ENCODE measurements around the gene PQBP1.
A peak's percentile ranks its signal among the peaks of the same experiment; 100 is the strongest.

The PQBP1 gene

DNA sequence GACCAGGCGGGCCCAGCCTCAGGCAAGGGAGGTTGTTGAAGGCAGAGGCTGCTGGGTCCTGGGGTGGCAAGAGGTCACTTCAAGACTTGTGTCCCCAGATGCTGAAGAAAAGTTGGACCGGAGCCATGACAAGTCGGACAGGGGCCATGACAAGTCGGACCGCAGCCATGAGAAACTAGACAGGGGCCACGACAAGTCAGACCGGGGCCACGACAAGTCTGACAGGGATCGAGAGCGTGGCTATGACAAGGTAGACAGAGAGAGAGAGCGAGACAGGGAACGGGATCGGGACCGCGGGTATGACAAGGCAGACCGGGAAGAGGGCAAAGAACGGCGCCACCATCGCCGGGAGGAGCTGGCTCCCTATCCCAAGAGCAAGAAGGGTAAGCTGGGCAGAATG, 4.4 kb downstream of the PQBP1 start:
- DNase-seq: no peak

GRCh38 chrX:48902776-48903175, 5.0 kb downstream of the PQBP1 start:
- no peak for DNase-seq

DNA sequence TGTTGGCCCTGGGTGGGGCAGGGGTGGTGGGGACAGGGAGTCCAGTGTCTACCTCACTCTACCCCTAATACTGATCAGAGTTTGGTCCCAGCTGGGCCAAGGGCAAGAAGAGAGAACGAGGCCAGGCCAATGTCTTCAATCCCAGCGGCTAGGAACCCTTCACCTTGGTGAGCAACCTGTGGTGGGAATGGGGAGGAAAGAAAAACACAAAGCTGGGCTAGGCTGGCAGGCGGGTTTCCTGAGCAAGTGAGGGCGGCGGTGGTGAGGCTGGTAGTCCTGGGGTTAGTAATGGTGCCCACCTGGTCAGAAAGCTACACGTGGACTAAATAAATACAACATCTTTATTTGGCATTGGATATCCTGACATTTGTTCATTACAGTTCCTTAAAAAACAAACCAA, 5.6 kb downstream of the PQBP1 start:
- DNase-seq: no peak

- DNase-seq: no peak
Observed at GRCh38 chrX:48904180-48904579, 6.5 kb downstream of the PQBP1 start.

- no peak for DNase-seq
Observed at GRCh38 chrX:48904626-48905025, 6.9 kb downstream of the PQBP1 start.

GRCh38 chrX:48905090-48905790, 7.5 kb downstream of the PQBP1 start:
- no peak for DNase-seq

DNA sequence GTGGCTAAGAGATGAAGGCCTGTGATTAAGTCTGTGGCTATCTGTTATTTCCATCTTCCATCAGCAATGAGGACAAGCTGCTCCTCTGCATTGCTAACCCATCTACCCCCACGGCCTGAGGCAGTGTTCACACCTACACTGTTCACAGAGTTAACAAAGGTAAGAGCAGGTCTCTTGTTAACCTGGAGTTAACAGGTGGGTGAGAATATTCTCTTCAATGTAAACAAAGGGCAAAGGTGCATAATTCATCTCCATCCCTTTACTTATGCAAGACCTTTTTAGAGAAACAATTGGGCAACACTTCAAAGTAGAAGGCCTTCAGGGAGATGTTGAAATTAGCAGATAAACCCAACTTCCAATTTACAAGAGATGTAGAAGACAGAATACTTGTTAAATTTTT, 10.9 kb downstream of the PQBP1 start:
- DNase-seq: no peak

- DNase-seq: no peak
Observed at GRCh38 chrX:48909703-48910294, 12.1 kb downstream of the PQBP1 start.

- no peak for DNase-seq
Observed at GRCh38 chrX:48910926-48911411, 13.2 kb downstream of the PQBP1 start.

GRCh38 chrX:48911412-48912182, 13.9 kb downstream of the PQBP1 start, which contains the start of gene SLC35A2:
TSS of gene SLC35A2 (minus strand) at chrX:48911646. CDS start at chrX:48911636, 10 bp downstream.
- peak; percentile 52 for DNase-seq

DNA sequence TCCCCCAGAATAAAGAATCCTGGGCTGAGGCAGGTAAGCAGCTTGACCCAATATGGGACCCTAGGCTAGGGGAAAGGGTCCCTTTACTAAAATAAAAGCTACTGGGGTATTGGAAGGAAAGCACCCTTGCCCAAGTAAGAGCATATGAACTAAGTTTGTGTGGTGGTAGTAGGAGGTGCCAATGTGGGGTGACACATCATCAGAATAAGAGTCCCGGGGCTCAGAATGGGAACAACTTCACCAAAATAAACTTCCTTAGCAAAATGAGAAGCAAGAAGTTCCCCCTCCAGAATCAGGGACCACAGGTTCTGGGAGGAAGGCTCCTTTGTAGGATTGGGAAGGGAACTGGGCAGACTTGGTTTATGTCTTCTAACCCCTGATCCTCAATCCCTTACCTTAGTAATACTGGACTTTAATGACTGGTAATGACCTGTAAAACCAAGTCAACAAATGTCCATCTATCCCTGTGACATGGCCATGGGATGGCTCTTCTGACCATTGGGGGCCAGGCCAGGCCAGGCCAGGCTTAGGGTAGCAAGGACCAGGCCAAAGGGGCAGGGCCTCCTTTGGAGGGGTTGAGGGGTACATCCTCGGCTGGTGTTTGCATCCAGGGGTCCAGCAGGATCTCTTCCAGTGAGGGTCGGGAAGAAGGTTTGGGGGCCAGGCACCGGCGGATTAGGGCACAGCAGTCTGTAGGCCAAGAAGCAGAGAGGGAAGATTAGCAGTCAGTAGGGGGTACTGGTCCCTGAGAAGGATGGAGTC, 16.1 kb downstream of the PQBP1 start:
- no peak for DNase-seq

DNA sequence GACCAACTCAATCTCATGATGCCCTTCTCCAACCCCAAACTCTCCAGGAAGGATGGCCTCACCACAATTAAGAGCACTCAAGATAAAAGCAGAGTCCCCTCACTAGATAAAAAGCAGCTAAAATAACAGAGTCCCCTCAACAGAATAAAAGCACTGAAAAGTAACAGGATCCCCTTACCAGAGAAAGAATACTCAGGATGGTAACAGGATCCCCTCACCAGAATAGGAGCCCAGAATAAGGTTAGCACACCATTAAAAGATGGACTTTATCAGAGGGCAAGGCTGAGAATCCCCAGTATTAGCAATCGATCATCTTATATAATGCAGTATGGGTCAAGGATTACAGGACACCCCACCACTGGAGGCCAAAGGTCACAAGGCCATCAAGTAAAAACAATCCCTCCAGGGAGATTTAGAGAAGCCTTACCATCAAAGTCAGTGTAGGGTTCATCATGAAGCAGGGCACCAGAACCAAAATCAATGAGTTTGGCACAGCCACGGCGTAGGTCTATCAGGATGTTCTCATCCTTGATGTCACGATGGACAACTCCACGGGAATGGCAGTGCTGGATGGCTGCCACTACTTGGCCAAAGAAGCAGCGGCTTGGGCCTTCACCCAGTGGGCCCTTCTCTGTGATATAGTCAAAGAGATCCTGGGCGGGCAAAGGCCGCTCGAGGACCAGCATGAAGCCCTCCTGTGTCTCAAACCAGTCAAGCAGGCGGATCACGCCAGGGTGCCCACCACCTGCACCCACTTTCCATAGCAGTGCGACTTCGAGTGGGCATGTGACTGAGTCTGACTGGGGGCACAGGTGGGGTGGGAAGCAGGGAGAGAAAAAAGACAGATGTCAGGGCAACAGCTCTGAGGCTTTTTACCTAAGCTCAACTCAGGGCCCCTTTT, 17.1 kb downstream of the PQBP1 start:
- DNase-seq: no peak

- DNase-seq: peak; percentile 55
Observed at GRCh38 chrX:48917139-48918001, 19.6 kb downstream of the PQBP1 start.

- DNase-seq: no peak
Observed at GRCh38 chrX:48918301-48918642, 20.5 kb downstream of the PQBP1 start.

GRCh38 chrX:48918643-48919340, 21.1 kb downstream of the PQBP1 start, which contains the start of gene PIM2:
TSS of gene PIM2 (minus strand) at chrX:48919024. CDS start at chrX:48918834, 190 bp downstream.
- peak; percentile 66 for DNase-seq

DNA sequence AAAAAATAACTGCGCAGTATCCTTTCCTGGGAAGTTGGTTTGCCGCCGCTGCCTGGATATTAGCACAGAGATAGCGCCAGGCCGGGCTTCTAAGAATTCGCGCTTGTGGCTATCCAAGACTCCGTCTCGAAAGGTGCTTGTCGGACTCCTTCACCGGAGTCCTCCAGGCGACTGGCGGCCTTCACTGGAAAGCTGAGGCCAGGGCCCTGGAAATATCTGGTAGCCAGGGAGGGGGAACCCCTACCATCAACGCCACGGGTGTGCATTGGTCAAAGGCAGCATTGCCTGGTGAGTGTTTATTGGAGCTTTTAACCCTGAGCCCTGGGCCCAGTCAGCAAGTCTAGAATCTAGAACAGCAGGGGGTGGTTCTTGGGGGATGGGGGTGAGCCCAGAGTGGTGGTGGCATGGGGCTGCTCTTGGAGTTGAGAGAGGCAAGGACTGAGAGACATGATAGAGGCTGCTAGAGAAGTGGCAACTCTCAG, 21.7 kb downstream of the PQBP1 start:
- no peak for DNase-seq

DNA sequence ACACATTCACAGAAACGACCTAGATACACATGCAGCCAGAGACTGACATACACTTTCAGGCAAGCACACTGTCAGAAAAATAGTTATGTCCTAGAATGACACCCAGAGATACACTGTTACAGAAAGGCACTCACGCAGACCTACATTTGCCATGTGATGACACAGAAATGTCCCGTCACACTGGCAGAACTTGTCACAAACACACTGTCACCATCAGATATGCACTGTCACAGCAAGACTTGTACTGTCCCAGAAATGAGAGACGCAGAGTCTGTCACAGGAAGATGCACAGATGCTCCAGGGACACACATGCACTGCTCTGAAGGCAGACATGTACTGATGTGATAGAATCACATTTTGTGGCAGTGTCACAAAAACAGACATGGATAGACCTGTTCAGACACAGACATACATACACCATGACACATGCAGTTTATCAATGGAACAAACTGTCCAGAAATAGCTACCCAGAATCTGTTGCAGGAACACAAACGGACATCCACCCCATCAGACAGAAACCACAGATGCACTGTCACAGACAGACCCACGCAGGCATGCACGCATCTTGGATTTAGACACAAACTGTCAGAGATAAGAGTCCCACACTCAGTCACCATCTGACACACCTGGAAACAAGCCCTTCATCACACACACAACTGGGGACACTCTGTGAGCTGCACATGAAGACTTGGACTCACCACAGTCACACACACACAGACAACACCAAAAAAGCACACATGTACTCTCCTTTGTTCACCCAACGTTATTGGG, 22.4 kb downstream of the PQBP1 start:
- DNase-seq: no peak

DNA sequence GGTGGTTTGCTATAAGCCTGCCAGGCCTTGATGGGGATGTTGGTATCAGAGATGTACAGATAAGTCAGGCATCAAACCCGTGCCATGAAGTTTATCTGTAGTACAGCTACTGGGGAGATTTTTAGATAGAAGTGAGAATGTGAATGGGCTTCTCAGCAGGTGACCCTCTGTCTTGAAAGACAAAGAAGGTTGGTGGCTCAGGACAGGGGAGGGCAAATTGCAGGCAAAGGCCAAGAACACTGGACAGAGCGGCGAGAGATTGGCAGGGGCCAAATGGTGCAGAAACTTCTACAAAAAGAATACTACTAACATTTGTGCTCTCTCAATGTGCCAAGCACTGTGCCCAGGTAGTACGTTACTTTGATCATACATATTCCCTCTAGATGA, 23.0 kb downstream of the PQBP1 start:
- no peak for DNase-seq

GRCh38 chrX:48923771-48924170, 26.0 kb downstream of the PQBP1 start:
- DNase-seq: no peak
